HUES64 (cell line): Measurements from ENCODE around the gene ELAVL1.
"Not testable (repeated sequence)": the region's sequence is repeated elsewhere in the genome, so short reads cannot be mapped to it uniquely, and the experiment has no call there.

Experiments
- H3K27ac ChIP-seq: 2 replicates; pipeline ENCODE4 v1.7.0; 2013; ENCODE audit warnings: low read depth, low read length, inconsistent platforms
- H3K27me3 ChIP-seq: 2 replicates; pipeline ENCODE4 v1.6.1; 2013; ENCODE audit warnings: mild to moderate bottlenecking, low read length; ENCODE audit not compliant: insufficient read depth
- H3K36me3 ChIP-seq: 2 replicates; pipeline ENCODE4 v1.6.1; 2013; ENCODE audit warnings: mild to moderate bottlenecking, low read length; ENCODE audit not compliant: insufficient read depth
- H3K4me1 ChIP-seq: 2 replicates; pipeline ENCODE4 v1.6.1; 2013; ENCODE audit warnings: mild to moderate bottlenecking, low read length, moderate library complexity; ENCODE audit not compliant: insufficient read depth
- H3K4me3 ChIP-seq: 2 replicates; pipeline ENCODE4 v1.5.1; 2013; ENCODE audit warnings: mild to moderate bottlenecking, low read length, moderate library complexity
- H3K9ac ChIP-seq: 2 replicates; pipeline ENCODE4 v1.6.1; 2013; ENCODE audit warnings: mild to moderate bottlenecking, low read depth, low read length
- H3K9me3 ChIP-seq: 2 replicates; pipeline ENCODE4 v1.6.1; 2013; ENCODE audit warnings: low read depth, low read length; ENCODE audit not compliant: insufficient read depth
- WGBS: fragments of 150-250, 120-280 bp; methylation state at CpG from one replicate; pipeline ENCODE4 v1.1.7; 2013; ENCODE audit warnings: missing lambda C conversion rate; 5-methylcytosine and 5-hydroxymethylcytosine counted together

ELAVL1 gene

GRCh38 chr19:7918615-7919421, 86.6 kb downstream of the ELAVL1 start:
- WGBS, result 91% methylated on average over 42 of the region's 42 CpGs
- Histone ChIP-seq H3K9me3 (no peaks in the 10 kb centered on the region), H3K9ac (no peak overlapping the region), H3K4me3 (peak overlapping the region; percentile 56; the same call in 1 of the 2 replicates), H3K27me3 (peaks cover 49% of the 10 kb centered on the region), H3K27ac (no peak overlapping the region), H3K36me3 (peaks cover 14% of the 10 kb centered on the region; the same call in 1 of the 2 replicates), H3K4me1 (peaks cover 5% of the 10 kb centered on the region; the same call in 1 of the 2 replicates)

DNA sequence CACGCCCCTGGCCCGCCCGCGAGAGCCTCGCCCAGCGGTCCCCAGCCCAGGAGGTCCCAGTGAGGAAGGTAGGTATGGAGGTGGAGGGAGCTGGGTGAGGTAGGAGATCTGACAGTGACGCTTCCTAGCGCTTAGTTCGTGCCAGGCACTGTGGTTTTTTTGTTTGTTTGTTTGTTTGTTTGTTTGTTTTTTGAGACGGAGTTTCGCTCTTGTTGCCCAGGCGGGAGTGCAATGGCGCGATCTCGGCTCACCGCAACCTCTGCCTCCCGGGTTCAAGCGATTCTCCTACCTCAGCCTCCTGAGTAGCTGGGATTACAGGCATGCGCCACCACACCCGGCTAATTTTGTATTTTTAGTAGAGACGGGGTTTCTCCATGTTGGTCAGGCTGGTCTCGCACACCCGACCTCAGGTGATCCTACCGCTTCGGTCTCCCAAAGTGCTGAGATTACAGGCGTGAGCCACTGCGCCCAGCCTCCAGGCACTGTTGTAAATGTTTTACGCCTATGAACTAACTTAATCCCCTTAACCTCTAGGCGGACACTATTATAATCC, 87.3 kb downstream of the ELAVL1 start:
- not testable (repeated sequence) for H3K9me3 ChIP-seq, H3K9ac ChIP-seq, H3K4me1 ChIP-seq, H3K27ac ChIP-seq
- peak overlapping the region; percentile 56 for H3K4me3 ChIP-seq
- 46% methylated on average over 21 of the region's 29 CpGs for WGBS
- H3K27me3 ChIP-seq, result peaks cover 49% of the 10 kb centered on the region
- H3K36me3 ChIP-seq, result peaks cover 11% of the 10 kb centered on the region; the same call in 1 of the 2 replicates

DNA sequence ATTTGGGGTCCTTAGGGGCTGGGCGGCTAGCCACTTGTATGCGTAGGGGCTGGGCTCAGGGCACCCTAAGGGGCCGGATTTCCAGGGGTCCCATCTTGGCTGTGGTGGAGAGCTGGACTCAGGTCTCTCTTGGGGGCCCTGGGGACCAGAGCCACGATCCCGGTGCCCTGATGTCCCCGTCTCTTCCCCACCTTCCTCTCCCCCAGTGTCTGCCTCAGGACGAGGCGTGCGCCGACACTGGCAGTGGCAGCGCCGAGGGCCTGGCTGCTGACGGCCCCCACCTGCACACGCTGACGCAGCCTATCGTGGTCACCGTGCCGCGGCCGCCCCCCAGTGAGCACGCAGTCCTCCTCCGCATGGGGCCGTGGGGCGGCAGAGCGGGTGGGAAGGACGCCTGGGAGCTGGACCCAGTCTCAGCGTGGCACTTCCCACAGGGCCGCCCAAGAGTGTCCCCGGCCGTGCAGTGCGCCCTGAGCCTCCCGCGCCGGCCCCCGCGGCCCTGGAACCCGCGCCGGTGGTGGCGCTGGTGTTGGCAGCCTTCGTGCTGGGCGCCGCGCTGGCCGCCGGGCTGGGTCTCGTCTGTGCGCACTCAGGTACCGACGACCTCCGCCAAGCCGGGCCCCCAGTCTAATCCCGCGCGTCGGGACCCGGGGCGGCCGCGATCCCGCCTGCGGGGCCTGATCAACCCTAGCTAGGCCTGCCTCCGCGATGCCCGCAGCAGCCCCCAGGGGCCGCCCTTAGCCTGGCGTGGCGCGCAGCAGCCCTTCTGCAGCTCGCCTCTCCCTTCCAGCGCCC, 88.0 kb downstream of the ELAVL1 start:
- Histone ChIP-seq H3K27ac (no peak overlapping the region), H3K9me3 (no peaks in the 10 kb centered on the region), H3K4me3 (peak overlapping the region; percentile 56), H3K4me1 (peaks cover 5% of the 10 kb centered on the region; the same call in 1 of the 2 replicates), H3K9ac (no peak overlapping the region), H3K36me3 (peaks cover 9% of the 10 kb centered on the region; the same call in 1 of the 2 replicates), H3K27me3 (peaks cover 49% of the 10 kb centered on the region)
- WGBS, result 2% methylated on average over 71 of the region's 71 CpGs

DNA sequence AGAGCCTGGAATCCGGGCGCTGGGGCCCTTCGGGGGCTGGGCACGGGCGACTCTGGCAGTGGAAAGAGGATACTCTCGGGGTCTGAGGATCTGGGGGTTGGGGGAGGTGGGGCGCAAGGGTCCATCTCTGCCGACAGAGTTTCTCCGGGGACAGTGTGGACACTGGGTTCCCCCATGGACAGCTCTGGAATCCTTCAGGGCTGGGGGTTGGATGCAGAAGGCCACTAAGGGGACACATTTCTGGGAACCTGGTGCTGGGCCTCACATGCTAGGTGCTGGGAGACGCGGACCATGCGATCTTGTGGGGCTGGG, 88.5 kb downstream of the ELAVL1 start:
- no peak overlapping the region for H3K9ac ChIP-seq
- H3K4me3 ChIP-seq, result peak overlapping the region; percentile 56
- peaks cover 5% of the 10 kb centered on the region; the same call in 1 of the 2 replicates for H3K4me1 ChIP-seq
- peaks cover 9% of the 10 kb centered on the region for H3K36me3 ChIP-seq
- no peaks in the 10 kb centered on the region for H3K9me3 ChIP-seq
- no peak overlapping the region for H3K27ac ChIP-seq
- 5% methylated on average over 12 of the region's 12 CpGs for WGBS
- peaks cover 49% of the 10 kb centered on the region for H3K27me3 ChIP-seq

GRCh38 chr19:7916103-7916954, 89.1 kb downstream of the ELAVL1 start:
- WGBS, result 1% methylated on average over 104 of the region's 104 CpGs
- Histone ChIP-seq H3K4me1 (peaks cover 5% of the 10 kb centered on the region; the same call in 1 of the 2 replicates), H3K9me3 (no peaks in the 10 kb centered on the region), H3K9ac (peak overlapping the region; percentile 44; the same call in 1 of the 2 replicates), H3K27ac (no peak overlapping the region), H3K36me3 (peaks cover 14% of the 10 kb centered on the region), H3K27me3 (peaks cover 49% of the 10 kb centered on the region), H3K4me3 (peak overlapping the region; percentile 56)

DNA sequence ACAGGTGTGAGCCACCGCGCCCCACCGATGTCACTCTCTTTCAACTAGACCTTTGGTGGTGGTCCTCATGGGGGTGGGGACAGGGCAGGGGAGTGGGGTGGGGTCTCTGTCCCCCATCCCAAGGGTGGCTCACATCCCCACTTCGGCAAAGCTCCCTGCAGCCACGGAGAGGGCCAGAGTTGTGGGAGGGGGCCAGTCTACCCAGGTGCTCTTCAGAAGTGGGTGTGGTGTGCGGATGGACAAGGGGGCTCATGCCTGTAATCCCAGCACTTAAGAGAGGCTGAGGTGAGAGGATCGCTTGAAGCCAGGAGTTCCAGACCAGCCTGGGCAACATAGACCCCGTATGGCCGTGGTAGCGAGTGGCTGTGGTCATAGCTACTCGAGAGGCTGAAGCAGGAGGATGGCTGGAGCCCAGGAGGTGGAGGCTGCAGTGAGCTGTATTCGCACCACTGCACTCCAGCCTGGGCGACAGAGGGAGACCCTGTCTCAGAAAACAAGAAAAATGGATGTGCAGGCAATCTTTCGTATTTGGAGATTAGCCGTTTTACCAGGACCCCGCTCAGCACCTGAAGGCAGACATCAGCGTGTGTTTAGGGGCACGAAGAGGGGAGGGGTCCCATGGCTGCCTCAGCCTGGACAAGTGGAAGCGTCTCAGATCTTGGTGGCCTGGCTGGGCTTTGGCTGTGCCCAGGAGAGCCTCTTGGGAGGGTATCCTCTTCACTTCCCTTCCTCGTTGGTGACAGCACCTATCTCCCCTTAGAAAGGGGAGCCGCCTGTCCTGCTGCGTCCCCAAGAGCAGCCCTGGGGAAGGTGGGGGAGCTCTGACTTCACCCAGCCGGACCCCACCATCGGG, 90.0 kb downstream of the ELAVL1 start:
- Histone ChIP-seq H3K27ac (no peak overlapping the region), H3K4me3 (peak overlapping the region; percentile 56), H3K9ac (no peak overlapping the region), H3K36me3 (peaks cover 21% of the 10 kb centered on the region), H3K27me3 (peaks cover 49% of the 10 kb centered on the region), H3K4me1 (peaks cover 5% of the 10 kb centered on the region; the same call in 1 of the 2 replicates), H3K9me3 (no peaks in the 10 kb centered on the region)
- 66% methylated on average over 24 of the region's 24 CpGs for WGBS

GRCh38 chr19:7914598-7915045, 90.8 kb downstream of the ELAVL1 start, which contains the start of gene TGFBR3L:
Gene TGFBR3L (plus strand): TSS chr19:7914830.
- H3K9me3 ChIP-seq, result no peaks in the 10 kb centered on the region
- H3K27me3 ChIP-seq, result peaks cover 49% of the 10 kb centered on the region
- peak within 1 kb of the TSS; percentile 56; the same call in 1 of the 2 replicates for H3K4me3 ChIP-seq
- no peak within 1 kb of the TSS for H3K9ac ChIP-seq
- WGBS, result 89% methylated on average over 12 of the region's 12 CpGs
- no peak within 1 kb of the TSS for H3K27ac ChIP-seq
- H3K4me1 ChIP-seq, result peaks cover 2% of the 10 kb centered on the region; the same call in 1 of the 2 replicates
- peaks cover 29% of the 10 kb centered on the region for H3K36me3 ChIP-seq

DNA sequence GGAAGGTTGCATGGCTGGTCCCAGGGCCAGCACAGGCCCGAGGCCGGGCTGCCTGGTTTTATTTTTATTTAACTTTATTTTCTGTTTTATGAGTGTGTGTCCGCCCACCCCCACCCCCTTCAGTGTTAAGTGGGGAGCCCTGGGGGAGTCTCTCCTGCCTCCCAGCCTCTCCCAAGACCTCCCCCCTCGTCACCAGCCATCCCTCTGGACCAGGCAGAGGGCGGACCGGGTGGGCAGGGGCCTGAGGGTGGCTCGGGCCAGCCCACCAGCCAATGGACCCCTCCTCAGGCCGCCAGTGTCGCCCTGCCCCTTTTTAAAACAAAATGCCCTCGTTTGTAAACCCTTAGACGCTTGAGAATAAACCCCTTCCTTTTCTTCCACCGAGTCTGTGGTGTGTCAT, 91.3 kb downstream of the ELAVL1 start:
- peaks cover 48% of the 10 kb centered on the region for H3K27me3 ChIP-seq
- no peak overlapping the region for H3K4me3 ChIP-seq
- no peaks in the 10 kb centered on the region for H3K9me3 ChIP-seq
- H3K4me1 ChIP-seq, result no peaks in the 10 kb centered on the region; the same call in 1 of the 2 replicates
- H3K36me3 ChIP-seq, result peaks cover 29% of the 10 kb centered on the region
- no peak overlapping the region for H3K27ac ChIP-seq
- WGBS, result 76% methylated on average over 10 of the region's 12 CpGs
- no peak overlapping the region for H3K9ac ChIP-seq

DNA sequence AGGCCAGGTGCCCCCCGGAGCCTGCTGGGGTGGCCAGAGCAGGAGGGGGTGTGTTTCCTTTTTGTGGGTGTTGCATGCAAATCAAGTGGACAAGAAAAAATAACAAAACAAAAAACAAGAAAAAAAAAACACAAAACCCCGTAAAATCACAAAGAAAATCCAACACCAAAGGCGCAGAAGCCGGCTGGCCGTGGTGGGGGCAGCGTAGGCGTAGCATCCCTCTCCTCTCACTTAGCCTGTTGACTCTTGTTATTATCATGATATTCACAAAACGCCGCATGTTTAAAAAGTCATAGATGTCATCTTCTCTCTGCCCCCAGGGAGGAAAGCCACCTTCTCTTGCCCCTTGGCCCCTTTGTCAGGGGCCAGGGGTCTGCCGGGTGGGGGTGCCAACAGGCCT, 91.8 kb downstream of the ELAVL1 start:
- 94% methylated on average over 10 of the region's 10 CpGs for WGBS
- H3K4me3 ChIP-seq, result no peak overlapping the region
- no peaks in the 10 kb centered on the region for H3K9me3 ChIP-seq
- H3K9ac ChIP-seq, result no peak overlapping the region
- H3K36me3 ChIP-seq, result peaks cover 29% of the 10 kb centered on the region
- peaks cover 44% of the 10 kb centered on the region for H3K27me3 ChIP-seq
- no peak overlapping the region for H3K27ac ChIP-seq
- no peaks in the 10 kb centered on the region; the same call in 1 of the 2 replicates for H3K4me1 ChIP-seq
